Parathyroid adenoma (tissue), 2 donors: ENCODE data around the gene TCF4.

ENCODE experiments used
- H2AFZ ChIP-seq: fragments of 300-600 bp; sonication (generic); one replicate; pipeline ENCODE4 v1.7.0; 2017; ENCODE audit warnings: antibody characterized with exemption, mild to moderate bottlenecking
- H3K27ac ChIP-seq: fragments of 300-600 bp; sonication (generic); one replicate; pipeline ENCODE4 v1.7.0; 2017
- H3K27me3 ChIP-seq: fragments of 300-600 bp; sonication (generic); one replicate; pipeline ENCODE4 v1.7.0; 2017; ENCODE audit warnings: low read length; ENCODE audit not compliant: control insufficient read depth, insufficient read depth
- H3K36me3 ChIP-seq: fragments of 300-600 bp; sonication (generic); one replicate; pipeline ENCODE4 v1.7.0; 2017; ENCODE audit warnings: low read length; ENCODE audit not compliant: control insufficient read depth, insufficient read depth
- H3K4me1 ChIP-seq: fragments of 300-600 bp; sonication (generic); one replicate; pipeline ENCODE4 v1.7.0; 2017; ENCODE audit warnings: control low read depth
- H3K4me2 ChIP-seq: fragments of 300-600 bp; sonication (generic); one replicate; pipeline ENCODE4 v1.7.0; 2017; ENCODE audit warnings: low read length
- H3K4me3 ChIP-seq: fragments of 300-600 bp; sonication (generic); one replicate; pipeline ENCODE4 v1.7.0; 2017; ENCODE audit warnings: low read depth, low read length
- H3K79me2 ChIP-seq: fragments of 300-600 bp; sonication (generic); one replicate; pipeline ENCODE4 v1.7.0; 2017; ENCODE audit warnings: control low read depth
- H3K9ac ChIP-seq: fragments of 300-600 bp; sonication (generic); one replicate; pipeline ENCODE4 v1.7.0; 2017; ENCODE audit warnings: mild to moderate bottlenecking
- H3K9me3 ChIP-seq: fragments of 300-600 bp; sonication (generic); one replicate; pipeline ENCODE4 v1.7.0; 2017; ENCODE audit warnings: low read length; ENCODE audit not compliant: control insufficient read depth
- TF ChIP-seq, protein P1 (sequence below): fragments of 300-600 bp; sonication (generic); IDR thresholded peaks from one replicate; pipeline ENCODE4 v1.7.0; 2017; ENCODE audit warnings: antibody characterized with exemption, mild to moderate bottlenecking
- donor health status: primary hyperparathyroidism.

The TCF4 gene

GRCh38 chr18:55523001-55523400 lies 65.0 kb downstream of the TCF4 start:
- Histone ChIP-seq H3K27me3 (no peaks in the 10 kb centered on the region), H3K9me3 (no peaks in the 10 kb centered on the region), H3K36me3 (no peaks in the 10 kb centered on the region), H3K79me2 (no peaks in the 10 kb centered on the region), H3K4me2 (no peak overlapping the region), H3K4me3 (no peak overlapping the region), H3K4me1 (no peaks in the 10 kb centered on the region), H3K9ac (no peak overlapping the region), H2AFZ (no peak overlapping the region), H3K27ac (no peak overlapping the region)
- TF ChIP-seq, protein P1, sequence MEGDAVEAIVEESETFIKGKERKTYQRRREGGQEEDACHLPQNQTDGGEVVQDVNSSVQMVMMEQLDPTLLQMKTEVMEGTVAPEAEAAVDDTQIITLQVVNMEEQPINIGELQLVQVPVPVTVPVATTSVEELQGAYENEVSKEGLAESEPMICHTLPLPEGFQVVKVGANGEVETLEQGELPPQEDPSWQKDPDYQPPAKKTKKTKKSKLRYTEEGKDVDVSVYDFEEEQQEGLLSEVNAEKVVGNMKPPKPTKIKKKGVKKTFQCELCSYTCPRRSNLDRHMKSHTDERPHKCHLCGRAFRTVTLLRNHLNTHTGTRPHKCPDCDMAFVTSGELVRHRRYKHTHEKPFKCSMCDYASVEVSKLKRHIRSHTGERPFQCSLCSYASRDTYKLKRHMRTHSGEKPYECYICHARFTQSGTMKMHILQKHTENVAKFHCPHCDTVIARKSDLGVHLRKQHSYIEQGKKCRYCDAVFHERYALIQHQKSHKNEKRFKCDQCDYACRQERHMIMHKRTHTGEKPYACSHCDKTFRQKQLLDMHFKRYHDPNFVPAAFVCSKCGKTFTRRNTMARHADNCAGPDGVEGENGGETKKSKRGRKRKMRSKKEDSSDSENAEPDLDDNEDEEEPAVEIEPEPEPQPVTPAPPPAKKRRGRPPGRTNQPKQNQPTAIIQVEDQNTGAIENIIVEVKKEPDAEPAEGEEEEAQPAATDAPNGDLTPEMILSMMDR: no peak

DNA sequence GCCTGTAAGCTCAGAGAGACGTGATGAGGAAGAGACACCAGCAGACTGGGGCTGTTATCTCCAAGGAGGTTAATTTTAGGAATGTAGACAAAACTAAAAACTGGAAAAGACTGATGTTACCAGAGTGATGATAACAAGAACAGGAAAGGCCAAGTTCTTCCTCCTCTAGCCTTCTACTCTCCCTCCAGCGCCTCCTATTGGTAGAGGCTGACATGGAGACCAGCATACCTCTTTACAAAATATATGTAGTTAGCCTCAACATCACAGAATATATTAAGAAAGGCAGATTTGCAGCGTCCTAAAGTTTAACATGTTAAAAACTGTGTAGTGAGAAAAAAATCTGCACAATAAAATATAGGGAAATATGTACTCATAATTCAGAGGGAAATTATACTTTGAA lies 66.0 kb downstream of the TCF4 start:
- H3K4me1 ChIP-seq: no peaks in the 10 kb centered on the region
- no peak overlapping the region for H3K27ac ChIP-seq
- H3K4me2 ChIP-seq: no peak overlapping the region
- H3K79me2 ChIP-seq: no peaks in the 10 kb centered on the region
- no peaks in the 10 kb centered on the region for H3K27me3 ChIP-seq
- TF ChIP-seq, protein P1: peak; percentile 46
- no peak overlapping the region for H2AFZ ChIP-seq
- H3K9ac ChIP-seq: no peak overlapping the region
- no peaks in the 10 kb centered on the region for H3K36me3 ChIP-seq
- H3K4me3 ChIP-seq: no peak overlapping the region
- H3K9me3 ChIP-seq: no peaks in the 10 kb centered on the region

- no peak overlapping the region for H2AFZ ChIP-seq
- no peak overlapping the region for H3K27ac ChIP-seq
- H3K9me3 ChIP-seq: no peaks in the 10 kb centered on the region
- H3K4me2 ChIP-seq: no peak overlapping the region
- H3K4me1 ChIP-seq: no peaks in the 10 kb centered on the region
- TF ChIP-seq, protein P1: no peak
- no peaks in the 10 kb centered on the region for H3K36me3 ChIP-seq
- no peaks in the 10 kb centered on the region for H3K79me2 ChIP-seq
- no peaks in the 10 kb centered on the region for H3K27me3 ChIP-seq
- no peak overlapping the region for H3K4me3 ChIP-seq
- no peak overlapping the region for H3K9ac ChIP-seq
Observed at GRCh38 chr18:55517055-55517454, 70.9 kb downstream of the TCF4 start.

GRCh38 chr18:55515941-55516710 lies 71.9 kb downstream of the TCF4 start:
- Histone ChIP-seq H3K36me3 (no peaks in the 10 kb centered on the region), H2AFZ (no peak overlapping the region), H3K4me1 (no peaks in the 10 kb centered on the region), H3K27ac (no peak overlapping the region), H3K9me3 (no peaks in the 10 kb centered on the region), H3K27me3 (no peaks in the 10 kb centered on the region), H3K4me3 (no peak overlapping the region), H3K79me2 (no peaks in the 10 kb centered on the region), H3K4me2 (no peak overlapping the region), H3K9ac (no peak overlapping the region)
- TF ChIP-seq, protein P1: no peak

GRCh38 chr18:55515214-55515613 lies 72.8 kb downstream of the TCF4 start:
- no peaks in the 10 kb centered on the region for H3K36me3 ChIP-seq
- TF ChIP-seq, protein P1: no peak
- no peak overlapping the region for H3K4me2 ChIP-seq
- H3K9ac ChIP-seq: no peak overlapping the region
- no peak overlapping the region for H3K4me3 ChIP-seq
- no peak overlapping the region for H2AFZ ChIP-seq
- peaks cover 2% of the 10 kb centered on the region for H3K4me1 ChIP-seq
- no peaks in the 10 kb centered on the region for H3K9me3 ChIP-seq
- H3K27ac ChIP-seq: no peak overlapping the region
- no peaks in the 10 kb centered on the region for H3K79me2 ChIP-seq
- H3K27me3 ChIP-seq: no peaks in the 10 kb centered on the region
